SU-DHL-6 (cell line): ENCODE results near the gene NUPR1.

Source experiments
- H2AFZ ChIP-seq: fragments of 200-600 bp; sonication (generic); 2 replicates; pipeline ENCODE4 v1.6.1; 2014; ENCODE audit warnings: low read depth, mild to moderate bottlenecking, moderate library complexity, mixed read lengths, antibody characterized with exemption, low read length; ENCODE audit not compliant: severe bottlenecking
- H3F3A ChIP-seq: fragments of 200-600 bp; shearing (Covaris generic); 2 replicates; pipeline ENCODE4 v1.6.0; 2016; ENCODE audit warnings: antibody characterized with exemption, mild to moderate bottlenecking; ENCODE audit not compliant: insufficient read depth
- H3K27ac ChIP-seq: fragments of 200-600 bp; sonication (generic); 2 replicates; pipeline ENCODE4 v1.5.1; 2016; ENCODE audit warnings: low read depth, mild to moderate bottlenecking, low read length, moderate library complexity, mixed read lengths
- H3K27me3 ChIP-seq: fragments of 200-600 bp; sonication (generic), shearing (Covaris generic); 2 replicates; pipeline ENCODE4 v1.6.0; 2014; ENCODE audit warnings: mild to moderate bottlenecking, low read length
- H3K36me3 ChIP-seq: fragments of 200-600 bp; sonication (generic); 2 replicates; pipeline ENCODE4 v1.6.1; 2014; ENCODE audit warnings: mild to moderate bottlenecking, low read length, mixed read lengths
- H3K4me2 ChIP-seq: fragments of 300-600, 200-600 bp; shearing (Covaris generic), sonication (generic); 2 replicates; pipeline ENCODE4 v1.6.0; 2014; ENCODE audit warnings: low read length, low read depth, mild to moderate bottlenecking; ENCODE audit not compliant: poor library complexity, severe bottlenecking
- H3K4me3 ChIP-seq: fragments of 200-600 bp; sonication (generic); 2 replicates; pipeline ENCODE4 v1.5.1; 2014; ENCODE audit warnings: antibody characterized with exemption, low read length, mild to moderate bottlenecking, mixed read lengths; ENCODE audit not compliant: insufficient read depth, poor library complexity, severe bottlenecking
- H3K79me2 ChIP-seq: fragments of 200-600 bp; sonication (generic); 2 replicates; pipeline ENCODE4 v1.6.1; 2014; ENCODE audit warnings: mild to moderate bottlenecking, low read length, moderate library complexity; ENCODE audit not compliant: insufficient read depth
- H3K9ac ChIP-seq: fragments of 200-600 bp; sonication (generic); 2 replicates; pipeline ENCODE4 v1.7.0; 2014; ENCODE audit warnings: mild to moderate bottlenecking, low read length
- H3K9me2 ChIP-seq: fragments of 200-600 bp; sonication (generic); replicated peaks from 2 replicates; pipeline ENCODE4 v1.6.1; 2014; ENCODE audit warnings: low read length; ENCODE audit not compliant: insufficient read depth
- H3K9me3 ChIP-seq: fragments of 200-600 bp; sonication (generic); 2 replicates; pipeline ENCODE4 v1.6.1; 2014; ENCODE audit warnings: low read length, mixed read lengths; ENCODE audit not compliant: insufficient read depth
- H4K20me1 ChIP-seq: fragments of 200-600 bp; sonication (generic); 2 replicates; pipeline ENCODE4 v1.6.1; 2014; ENCODE audit warnings: low read depth, mild to moderate bottlenecking, antibody characterized with exemption, low read length, moderate library complexity, mixed read lengths
- CTCF ChIP-seq: fragments of 200-600 bp; sonication (generic); IDR thresholded peaks from one replicate; pipeline ENCODE4 v1.5.1; 2017; ENCODE audit warnings: antibody characterized with exemption, mild to moderate bottlenecking, low read length, moderate library complexity; ENCODE audit not compliant: insufficient read depth, poor library complexity, severe bottlenecking
- EZH2phosphoT487 ChIP-seq: fragments of 200-600 bp; sonication (generic), shearing (Covaris generic); conservative IDR thresholded peaks from 2 replicates; pipeline ENCODE4 v1.6.1; 2018; ENCODE audit warnings: mild to moderate bottlenecking, antibody characterized with exemption, low read length, moderate library complexity, mixed read lengths

NUPR1 gene

GRCh38 chr16:28558456-28558855 is 19.7 kb upstream of the NUPR1 start:
- H3K4me3 ChIP-seq = no peak overlapping the region
- H2AFZ ChIP-seq = no peak overlapping the region
- 0 out of 2 replicates have a peak, but pooled peaks cover 3% of the 10 kb centered on the region for H4K20me1 ChIP-seq
- no peak overlapping the region for H3K9ac ChIP-seq
- H3K36me3 ChIP-seq = no peaks in the 10 kb centered on the region; the same call in 1 of the 2 replicates
- TF ChIP-seq CTCF (no peak), EZH2phosphoT487 (no peak)
- H3K4me2 ChIP-seq = no peak overlapping the region
- H3K9me3 ChIP-seq = no peaks in the 10 kb centered on the region
- no peaks in the 10 kb centered on the region for H3K27me3 ChIP-seq
- H3F3A ChIP-seq = no peaks in the 10 kb centered on the region
- H3K9me2 ChIP-seq = no peaks in the 10 kb centered on the region
- no peak overlapping the region for H3K27ac ChIP-seq
- peaks cover 58% of the 10 kb centered on the region for H3K79me2 ChIP-seq

GRCh38 chr16:28556914-28557320 is 18.1 kb upstream of the NUPR1 start:
- H3K4me2 ChIP-seq = no peak overlapping the region
- H2AFZ ChIP-seq = no peak overlapping the region
- H3K27ac ChIP-seq = no peak overlapping the region
- no peaks in the 10 kb centered on the region for H3K27me3 ChIP-seq
- H3K4me3 ChIP-seq = no peak overlapping the region
- no peak overlapping the region for H3K9ac ChIP-seq
- H3K9me3 ChIP-seq = no peaks in the 10 kb centered on the region
- H3F3A ChIP-seq = no peaks in the 10 kb centered on the region
- H4K20me1 ChIP-seq = no peaks in the 10 kb centered on the region
- no peaks in the 10 kb centered on the region; the same call in 1 of the 2 replicates for H3K36me3 ChIP-seq
- H3K9me2 ChIP-seq = no peaks in the 10 kb centered on the region
- H3K79me2 ChIP-seq = peaks cover 43% of the 10 kb centered on the region
- TF ChIP-seq CTCF (no peak), EZH2phosphoT487 (no peak)

- peaks cover 39% of the 10 kb centered on the region for H3K79me2 ChIP-seq
Measured at GRCh38 chr16:28555561-28555960, 16.8 kb upstream of the NUPR1 start.

More at GRCh38 chr16:28555561-28555960, 16.8 kb upstream of the NUPR1 start:
- Histone ChIP-seq H3K9me2 (no peaks in the 10 kb centered on the region), H3K27ac (no peak overlapping the region), H2AFZ (no peak overlapping the region), H3K9me3 (no peaks in the 10 kb centered on the region), H3F3A (no peaks in the 10 kb centered on the region), H3K36me3 (no peaks in the 10 kb centered on the region; the same call in 1 of the 2 replicates), H4K20me1 (no peaks in the 10 kb centered on the region), H3K9ac (no peak overlapping the region), H3K4me2 (peak overlapping the region; percentile 98), H3K4me3 (no peak overlapping the region), H3K27me3 (no peaks in the 10 kb centered on the region)
- TF ChIP-seq EZH2phosphoT487 (no peak), CTCF (no peak)
